ENCODE measurements around the gene CPA5.
A peak's percentile ranks its signal among the peaks of the same experiment; 100 is the strongest.

CPA5 gene

GRCh38 chr7:130384371-130384801, 39.8 kb downstream of the CPA5 start:
- peaks cover 0 to 5% of the 10 kb centered on the region in 2 experiments for H3K27me3 ChIP-seq (ENCODE audit: control insufficient read depth in 1 of 2, insufficient read depth in 1 of 2, low read length in 2 of 2)
- H2BK120ac ChIP-seq (ENCODE audit: low read depth, low read length): no peak overlapping the region
- peak overlapping the region; percentile 28 to 49 for H2BK12ac ChIP-seq (ENCODE audit: low read length in 2 of 2)
- no peak overlapping the region for H3K18ac ChIP-seq (ENCODE audit: low read depth in 1 of 2, low read length in 2 of 2)
- peaks cover 33% of the 10 kb centered on the region for H3K4me1 ChIP-seq (ENCODE audit: control insufficient read depth, insufficient read depth, low read depth, low read length)
- H3K79me1 ChIP-seq (replicated peaks; ENCODE audit: low read length, poor library complexity, severe bottlenecking): no peaks in the 10 kb centered on the region
- H2AFZ ChIP-seq (ENCODE audit: low read depth, low read length): no peak overlapping the region
- H2AK5ac ChIP-seq (ENCODE audit: low read length, severe bottlenecking): peak overlapping the region; percentile 77
- H3K23ac ChIP-seq (ENCODE audit: low read length in 2 of 2): no peak overlapping the region
- 96% methylated on average over 10 of the region's 10 CpGs for WGBS
- H4K91ac ChIP-seq (ENCODE audit: low read length): peak overlapping the region; percentile 57
- H3K9me3 ChIP-seq (ENCODE audit: control insufficient read depth, low read length): no peaks in the 10 kb centered on the region
- no peak overlapping the region for H2BK15ac ChIP-seq (ENCODE audit: low read depth, poor library complexity, severe bottlenecking)
- H3K36me3 ChIP-seq (ENCODE audit: control insufficient read depth in 1 of 2, insufficient read depth in 2 of 2, low read depth in 1 of 2, low read length in 2 of 2): peaks cover 0 to 5% of the 10 kb centered on the region in 2 experiments
- DNase-seq: no peak
- no peak overlapping the region for H3K14ac ChIP-seq (ENCODE audit: low read length in 2 of 2)
- no peak overlapping the region for H3K4me2 ChIP-seq (ENCODE audit: low read length, poor library complexity, severe bottlenecking)
- no peak overlapping the region for H3K27ac ChIP-seq (ENCODE audit: low read length, poor library complexity, severe bottlenecking)
- no peak overlapping the region for H2BK5ac ChIP-seq (ENCODE audit: low read depth, low read length, poor library complexity, severe bottlenecking)
- no peak overlapping the region for H4K8ac ChIP-seq (ENCODE audit: low read length)
- H3K9ac ChIP-seq (ENCODE audit: low read length): no peak overlapping the region
- H3K4ac ChIP-seq (ENCODE audit: low read depth in 1 of 2, low read length in 2 of 2): peak overlapping the region in 1 of 2 experiments; percentile 52
- H3K4me3 ChIP-seq (ENCODE audit: insufficient read depth in 1 of 2, low read depth in 1 of 2, low read length in 2 of 2): no peak overlapping the region

GRCh38 chr7:130384841-130385599, 40.4 kb downstream of the CPA5 start:
- H2BK120ac ChIP-seq (ENCODE audit: low read depth, low read length): no peak overlapping the region
- DNase-seq: no peak
- 96% methylated on average over 13 of the region's 13 CpGs for WGBS
- no peak overlapping the region for H3K4me2 ChIP-seq (ENCODE audit: low read length, poor library complexity, severe bottlenecking)
- no peak overlapping the region for H3K23ac ChIP-seq (ENCODE audit: low read length in 2 of 2)
- H3K4me3 ChIP-seq (ENCODE audit: insufficient read depth in 1 of 2, low read depth in 1 of 2, low read length in 2 of 2): no peak overlapping the region
- peak overlapping the region; percentile 7 to 55 for H2BK12ac ChIP-seq (ENCODE audit: low read length in 2 of 2)
- H3K27ac ChIP-seq (ENCODE audit: low read length, poor library complexity, severe bottlenecking): no peak overlapping the region
- H2BK15ac ChIP-seq (ENCODE audit: low read depth, poor library complexity, severe bottlenecking): no peak overlapping the region
- H3K4ac ChIP-seq (ENCODE audit: low read depth in 1 of 2, low read length in 2 of 2): no peak overlapping the region
- no peak overlapping the region for H3K18ac ChIP-seq (ENCODE audit: low read depth in 1 of 2, low read length in 2 of 2)
- H3K9ac ChIP-seq (ENCODE audit: low read length): no peak overlapping the region
- H2AFZ ChIP-seq (ENCODE audit: low read depth, low read length): no peak overlapping the region
- peaks cover 27% of the 10 kb centered on the region for H3K4me1 ChIP-seq (ENCODE audit: control insufficient read depth, insufficient read depth, low read depth, low read length)
- peaks cover 0 to 5% of the 10 kb centered on the region in 2 experiments for H3K27me3 ChIP-seq (ENCODE audit: control insufficient read depth in 1 of 2, insufficient read depth in 1 of 2, low read length in 2 of 2)
- no peak overlapping the region for H2BK5ac ChIP-seq (ENCODE audit: low read depth, low read length, poor library complexity, severe bottlenecking)
- H3K9me3 ChIP-seq (ENCODE audit: control insufficient read depth, low read length): no peaks in the 10 kb centered on the region
- peaks cover 0 to 5% of the 10 kb centered on the region in 2 experiments for H3K36me3 ChIP-seq (ENCODE audit: control insufficient read depth in 1 of 2, insufficient read depth in 2 of 2, low read depth in 1 of 2, low read length in 2 of 2)
- H4K8ac ChIP-seq (ENCODE audit: low read length): no peak overlapping the region
- H3K14ac ChIP-seq (ENCODE audit: low read length in 2 of 2): no peak overlapping the region
- no peak overlapping the region for H4K91ac ChIP-seq (ENCODE audit: low read length)
- peak overlapping the region; percentile 77 for H2AK5ac ChIP-seq (ENCODE audit: low read length, severe bottlenecking)
- H3K79me1 ChIP-seq (replicated peaks; ENCODE audit: low read length, poor library complexity, severe bottlenecking): no peaks in the 10 kb centered on the region

GRCh38 chr7:130385600-130386066, 41.0 kb downstream of the CPA5 start:
- 97% methylated on average over 6 of the region's 6 CpGs for WGBS
- H3K4ac ChIP-seq (ENCODE audit: low read depth in 1 of 2, low read length in 2 of 2): no peak overlapping the region
- DNase-seq: no peak
- no peak overlapping the region for H4K91ac ChIP-seq (ENCODE audit: low read length)
- no peak overlapping the region for H3K23ac ChIP-seq (ENCODE audit: low read length in 2 of 2)
- no peak overlapping the region for H2BK15ac ChIP-seq (ENCODE audit: low read depth, poor library complexity, severe bottlenecking)
- peaks cover 0 to 5% of the 10 kb centered on the region in 2 experiments for H3K36me3 ChIP-seq (ENCODE audit: control insufficient read depth in 1 of 2, insufficient read depth in 2 of 2, low read depth in 1 of 2, low read length in 2 of 2)
- H2AK5ac ChIP-seq (ENCODE audit: low read length, severe bottlenecking): peak overlapping the region; percentile 15
- no peaks in the 10 kb centered on the region for H3K79me1 ChIP-seq (replicated peaks; ENCODE audit: low read length, poor library complexity, severe bottlenecking)
- H4K8ac ChIP-seq (ENCODE audit: low read length): no peak overlapping the region
- H3K9me3 ChIP-seq (ENCODE audit: control insufficient read depth, low read length): no peaks in the 10 kb centered on the region
- H3K9ac ChIP-seq (ENCODE audit: low read length): no peak overlapping the region
- no peak overlapping the region for H2AFZ ChIP-seq (ENCODE audit: low read depth, low read length)
- peaks cover 21% of the 10 kb centered on the region for H3K4me1 ChIP-seq (ENCODE audit: control insufficient read depth, insufficient read depth, low read depth, low read length)
- no peak overlapping the region for H2BK5ac ChIP-seq (ENCODE audit: low read depth, low read length, poor library complexity, severe bottlenecking)
- peak overlapping the region in 1 of 2 experiments; percentile 37 for H3K18ac ChIP-seq (ENCODE audit: low read depth in 1 of 2, low read length in 2 of 2)
- peaks cover 0 to 3% of the 10 kb centered on the region in 2 experiments for H3K27me3 ChIP-seq (ENCODE audit: control insufficient read depth in 1 of 2, insufficient read depth in 1 of 2, low read length in 2 of 2)
- H2BK12ac ChIP-seq (ENCODE audit: low read length in 2 of 2): peak overlapping the region in 1 of 2 experiments; percentile 29
- H3K4me2 ChIP-seq (ENCODE audit: low read length, poor library complexity, severe bottlenecking): no peak overlapping the region
- H2BK120ac ChIP-seq (ENCODE audit: low read depth, low read length): no peak overlapping the region
- no peak overlapping the region for H3K4me3 ChIP-seq (ENCODE audit: insufficient read depth in 1 of 2, low read depth in 1 of 2, low read length in 2 of 2)
- no peak overlapping the region for H3K27ac ChIP-seq (ENCODE audit: low read length, poor library complexity, severe bottlenecking)
- no peak overlapping the region for H3K14ac ChIP-seq (ENCODE audit: low read length in 2 of 2)

GRCh38 chr7:130386876-130387275, 42.3 kb downstream of the CPA5 start:
- H3K9ac ChIP-seq (ENCODE audit: low read length): no peak overlapping the region
- H2AK5ac ChIP-seq (ENCODE audit: low read length, severe bottlenecking): peak overlapping the region; percentile 94
- no peak overlapping the region for H2AFZ ChIP-seq (ENCODE audit: low read depth, low read length)
- peaks cover 20% of the 10 kb centered on the region for H3K4me1 ChIP-seq (ENCODE audit: control insufficient read depth, insufficient read depth, low read depth, low read length)
- H3K79me1 ChIP-seq (replicated peaks; ENCODE audit: low read length, poor library complexity, severe bottlenecking): no peaks in the 10 kb centered on the region
- WGBS: 97% methylated on average over 3 of the region's 3 CpGs
- no peak overlapping the region for H3K23ac ChIP-seq (ENCODE audit: low read length in 2 of 2)
- no peak overlapping the region for H3K14ac ChIP-seq (ENCODE audit: low read length in 2 of 2)
- H2BK120ac ChIP-seq (ENCODE audit: low read depth, low read length): no peak overlapping the region
- peak overlapping the region; percentile 16 to 67 for H3K18ac ChIP-seq (ENCODE audit: low read depth in 1 of 2, low read length in 2 of 2)
- peak overlapping the region; percentile 98 for H2BK5ac ChIP-seq (ENCODE audit: low read depth, low read length, poor library complexity, severe bottlenecking)
- H2BK15ac ChIP-seq (ENCODE audit: low read depth, poor library complexity, severe bottlenecking): no peak overlapping the region
- peak overlapping the region; percentile 95 for H3K27ac ChIP-seq (ENCODE audit: low read length, poor library complexity, severe bottlenecking)
- H3K27me3 ChIP-seq (ENCODE audit: control insufficient read depth in 1 of 2, insufficient read depth in 1 of 2, low read length in 2 of 2): no peaks in the 10 kb centered on the region
- H4K91ac ChIP-seq (ENCODE audit: low read length): peak overlapping the region; percentile 77
- no peaks in the 10 kb centered on the region for H3K9me3 ChIP-seq (ENCODE audit: control insufficient read depth, low read length)
- DNase-seq: no peak
- H4K8ac ChIP-seq (ENCODE audit: low read length): peak overlapping the region; percentile 19
- H2BK12ac ChIP-seq (ENCODE audit: low read length in 2 of 2): peak overlapping the region; percentile 87
- H3K4me3 ChIP-seq (ENCODE audit: insufficient read depth in 1 of 2, low read depth in 1 of 2, low read length in 2 of 2): no peak overlapping the region
- H3K4ac ChIP-seq (ENCODE audit: low read depth in 1 of 2, low read length in 2 of 2): peak overlapping the region in 1 of 2 experiments; percentile 19
- H3K36me3 ChIP-seq (ENCODE audit: control insufficient read depth in 1 of 2, insufficient read depth in 2 of 2, low read depth in 1 of 2, low read length in 2 of 2): peaks cover 0 to 5% of the 10 kb centered on the region in 2 experiments
- no peak overlapping the region for H3K4me2 ChIP-seq (ENCODE audit: low read length, poor library complexity, severe bottlenecking)
